Testis (tissue), 2 donors: ENCODE data around the gene UGT1A5.

Experiments
- CTCF ChIP-seq, 3 experiments: fragments of 450-650 bp in 2 of 3; fragments of 200-600 bp in 1 of 3; sonication (generic) in 1 of 3; IDR thresholded peaks; one replicate each; pipeline ENCODE4 v1.5.1; 2016 to 2019; ENCODE audit warnings: antibody characterized with exemption in 3 of 3, mild to moderate bottlenecking in 2 of 3, moderate library complexity in 1 of 3
- POLR2A ChIP-seq: fragments of 450-650 bp; IDR thresholded peaks from one replicate; pipeline ENCODE4 v1.6.1; 2017; ENCODE audit warnings: antibody characterized with exemption, mild to moderate bottlenecking, moderate library complexity

GRCh38 chr2:233794128-233794658, 81.5 kb downstream of the UGT1A5 start:
- no peak for TF ChIP-seq CTCF (IDR thresholded peaks at IDR 0.05)
- no peak for TF ChIP-seq POLR2A
